HEK293 (cell line): ENCODE measurements around the gene HOXA4.
A peak's percentile ranks its signal among the peaks of the same experiment; 100 is the strongest.

ENCODE experiments used
- CTCF ChIA-PET: fragments of 350-600 bp; formaldehyde crosslinking; extraction: SDS; loops from one replicate; lab custom pipeline; 2021; ENCODE audit warnings: antibody characterized with exemption; lab: Yijun Ruan, JAX
- POLR2A ChIA-PET: fragments of 300-600 bp; formaldehyde crosslinking; extraction: SDS; loops from one replicate; lab custom pipeline; 2020; ENCODE audit warnings: antibody characterized with exemption, inconsistent platforms; lab: Yijun Ruan, JAX
- H3K27ac ChIP-seq: fragments of 200-500 bp; sonication (Bioruptor generic); 2 replicates; pipeline ENCODE4 v1.5.1; 2014; ENCODE audit warnings: low read depth, low read length, control low read depth, inconsistent platforms; ENCODE audit errors: extremely low read depth
- H3K36me3 ChIP-seq, 2 experiments: fragments of 200-500 bp in 1 of 2; sonication (Bioruptor generic) in 1 of 2; 1 replicate in 1 of 2; 2 replicates in 1 of 2; pipeline ENCODE4 v1.5.1; 2014 to 2017; ENCODE audit warnings: inconsistent platforms in 2 of 2, low read length in 2 of 2; ENCODE audit not compliant: control insufficient read depth in 2 of 2, insufficient read depth in 1 of 2
- H3K4me1 ChIP-seq: fragments of 200-500 bp; sonication (Bioruptor generic); 2 replicates; pipeline ENCODE4 v1.5.1; 2014; ENCODE audit warnings: mild to moderate bottlenecking, low read length, inconsistent platforms; ENCODE audit not compliant: control insufficient read depth, insufficient read depth
- H3K4me3 ChIP-seq: 2 replicates; pipeline ENCODE4 v1.5.1; 2011; ENCODE audit warnings: low read depth, mild to moderate bottlenecking, control low read depth, low read length, moderate library complexity
- H3K9me3 ChIP-seq: fragments of 200-500 bp; sonication (Bioruptor generic); 2 replicates; pipeline ENCODE4 v1.5.1; 2014; ENCODE audit warnings: low read depth, low read length, inconsistent platforms; ENCODE audit not compliant: control insufficient read depth, insufficient read depth
- BCL11A ChIP-seq: fragments of 450-650 bp; formaldehyde crosslinking; IDR thresholded peaks from 2 replicates; pipeline ENCODE4 v1.5.1; 2016; ENCODE audit warnings: low read depth, missing biosample characterization, missing genetic modification characterization
- EGR2 ChIP-seq: fragments of 450-650 bp; formaldehyde crosslinking; IDR thresholded peaks from 2 replicates; pipeline ENCODE4 v1.5.1; 2016; ENCODE audit warnings: low read depth, missing biosample characterization, missing genetic modification characterization
- GLI2 ChIP-seq: fragments of 450-650 bp; formaldehyde crosslinking; IDR thresholded peaks from 2 replicates; pipeline ENCODE4; 2017; ENCODE audit warnings: missing biosample characterization, missing genetic modification characterization, low read depth, borderline replicate concordance
- HOXC10 ChIP-seq: sonication (generic); formaldehyde crosslinking; IDR thresholded peaks from 2 replicates; pipeline ENCODE4 v1.8.1; 2023; ENCODE audit warnings: mild to moderate bottlenecking, missing genetic modification reagents
- IKZF3 ChIP-seq: fragments of 450-650 bp; IDR thresholded peaks from 2 replicates; pipeline ENCODE4 v1.5.0; 2018; ENCODE audit warnings: missing biosample characterization, mild to moderate bottlenecking, missing genetic modification characterization, moderate library complexity
- PATZ1 ChIP-seq: fragments of 450-650 bp; formaldehyde crosslinking; IDR thresholded peaks from 2 replicates; pipeline ENCODE4 v1.5.1; 2016; ENCODE audit warnings: missing biosample characterization, missing genetic modification characterization
- ZBTB10 ChIP-seq: fragments of 450-650 bp; formaldehyde crosslinking; IDR thresholded peaks from 2 replicates; pipeline ENCODE4 v1.5.1; 2016; ENCODE audit warnings: missing biosample characterization, missing genetic modification characterization
- ZBTB6 ChIP-seq: fragments of 450-650 bp; formaldehyde crosslinking; IDR thresholded peaks from 2 replicates; pipeline ENCODE4 v1.5.1; 2017; ENCODE audit warnings: missing biosample characterization, missing genetic modification characterization
- ZBTB7A ChIP-seq: fragments of 450-650 bp; formaldehyde crosslinking; IDR thresholded peaks from 2 replicates; pipeline ENCODE4 v1.5.1; 2016; ENCODE audit warnings: low read depth, missing biosample characterization, missing genetic modification characterization
- ZFHX2 ChIP-seq: fragments of 450-650 bp; formaldehyde crosslinking; conservative IDR thresholded peaks from 2 replicates; pipeline ENCODE4 v1.5.1; 2016; ENCODE audit warnings: missing biosample characterization, missing genetic modification characterization
- ZNF10 ChIP-seq: fragments of 450-650 bp; formaldehyde crosslinking; IDR thresholded peaks from 2 replicates; pipeline ENCODE4 v1.5.1; 2017; ENCODE audit warnings: missing biosample characterization, missing genetic modification characterization
- ZNF132 ChIP-seq: fragments of 450-650 bp; formaldehyde crosslinking; IDR thresholded peaks from 2 replicates; pipeline ENCODE4 v1.5.1; 2017; ENCODE audit warnings: missing biosample characterization, missing genetic modification characterization, borderline replicate concordance
- ZNF140 ChIP-seq: fragments of 450-650 bp; formaldehyde crosslinking; IDR thresholded peaks from 2 replicates; pipeline ENCODE4 v1.5.1; 2016; ENCODE audit warnings: missing biosample characterization, missing genetic modification characterization
- ZNF16 ChIP-seq: fragments of 450-650 bp; formaldehyde crosslinking; IDR thresholded peaks from 2 replicates; pipeline ENCODE4 v1.5.1; 2016; ENCODE audit warnings: low read depth, missing biosample characterization, missing genetic modification characterization
- ZNF274 ChIP-seq, 2 experiments: fragments of 200-500 bp in 1 of 2; fragments of 450-650 bp in 1 of 2; sonication (Bioruptor generic) in 1 of 2; formaldehyde crosslinking in 1 of 2; IDR thresholded peaks; 2 replicates each; pipeline versions ENCODE4 v1.5.1 to v1.6.1; 2014 to 2016; ENCODE audit warnings: borderline replicate concordance in 1 of 2, inconsistent platforms in 1 of 2, low read length in 1 of 2, missing biosample characterization in 1 of 2, missing genetic modification characterization in 1 of 2
- ZNF311 ChIP-seq: fragments of 450-650 bp; formaldehyde crosslinking; IDR thresholded peaks from 2 replicates; pipeline ENCODE4 v1.5.1; 2017; ENCODE audit warnings: missing biosample characterization, missing genetic modification characterization, borderline replicate concordance
- ZNF324 ChIP-seq: fragments of 450-650 bp; formaldehyde crosslinking; IDR thresholded peaks from 2 replicates; pipeline ENCODE4 v1.5.1; 2016; ENCODE audit warnings: missing biosample characterization, missing genetic modification characterization
- ZNF366 ChIP-seq: fragments of 450-650 bp; formaldehyde crosslinking; conservative IDR thresholded peaks from 2 replicates; pipeline ENCODE4 v1.5.1; 2016; ENCODE audit warnings: missing biosample characterization, missing genetic modification characterization
- ZNF416 ChIP-seq: fragments of 450-650 bp; formaldehyde crosslinking; IDR thresholded peaks from 2 replicates; pipeline ENCODE4 v1.5.1; 2016; ENCODE audit warnings: missing biosample characterization, missing genetic modification characterization
- ZNF473 ChIP-seq: fragments of 450-650 bp; formaldehyde crosslinking; IDR thresholded peaks from 2 replicates; pipeline ENCODE4 v1.5.1; 2017; ENCODE audit warnings: missing biosample characterization, missing genetic modification characterization
- ZNF501 ChIP-seq: fragments of 450-650 bp; formaldehyde crosslinking; IDR thresholded peaks from 2 replicates; pipeline ENCODE4 v1.5.1; 2016; ENCODE audit warnings: missing biosample characterization, missing genetic modification characterization
- ZNF521 ChIP-seq: fragments of 450-650 bp; formaldehyde crosslinking; IDR thresholded peaks from 2 replicates; pipeline ENCODE4 v1.5.1; 2017; ENCODE audit warnings: missing biosample characterization, mild to moderate bottlenecking, missing genetic modification characterization
- ZNF530 ChIP-seq: fragments of 450-650 bp; formaldehyde crosslinking; IDR thresholded peaks from 2 replicates; pipeline ENCODE4 v1.5.1; 2016; ENCODE audit warnings: low read depth, missing biosample characterization, missing genetic modification characterization
- ZNF658 ChIP-seq: fragments of 450-650 bp; formaldehyde crosslinking; IDR thresholded peaks from 2 replicates; pipeline ENCODE4; 2016; ENCODE audit warnings: missing biosample characterization, missing genetic modification characterization
- ZNF747 ChIP-seq: fragments of 450-650 bp; formaldehyde crosslinking; IDR thresholded peaks from 2 replicates; pipeline ENCODE4 v1.5.1; 2016; ENCODE audit warnings: missing biosample characterization, missing genetic modification characterization
- ZNF843 ChIP-seq: fragments of 450-650 bp; formaldehyde crosslinking; IDR thresholded peaks from 2 replicates; pipeline ENCODE4 v1.5.1; 2016; ENCODE audit warnings: missing biosample characterization, missing genetic modification characterization
- ZXDB ChIP-seq: fragments of 450-650 bp; formaldehyde crosslinking; IDR thresholded peaks from 2 replicates; pipeline ENCODE4 v1.5.1; 2016; ENCODE audit warnings: missing biosample characterization, missing genetic modification characterization

Gene HOXA4

GRCh38 chr7:27151341-27151930, 20.9 kb upstream of the HOXA4 start:
- Histone ChIP-seq H3K27ac (peak overlapping the region; percentile 99), H3K4me1 (peaks cover 11% of the 10 kb centered on the region), H3K9me3 (no peaks in the 10 kb centered on the region), H3K4me3 (peak overlapping the region; percentile 59), H3K36me3 (peaks cover 0 to 34% of the 10 kb centered on the region in 2 experiments; a peak in 2 of 3 replicates)
- ChIA-PET CTCF (interaction anchor here (0.5 to 4.3 kb wide), 9 partner anchors 11 to 1294 kb away, joined by 3 to 50 read pairs (median 4); partner anchors contain the start of gene HOXA4), POLR2A (interaction anchor here (0.6 to 5.6 kb wide), 10 partner anchors 11 to 776 kb away, joined by 3 to 42 read pairs (median 12); partner anchors contain the start of genes HOXA10, HOXA11 and HOXA9)
- TF ChIP-seq ZNF658 (tag by site-specific recombination) (no peak), IKZF3 (tag by site-specific recombination) (peak; percentile 37; the same call in 1 of the 2 replicates), EGR2 (tag by site-specific recombination) (peak; percentile 75; the same call in 1 of the 2 replicates), GLI2 (no peak), ZBTB7A (tag by site-specific recombination) (0 out of 2 replicates have a peak, but pooled peaks have one; percentile 21), HOXC10 (0 out of 2 replicates have a peak, but pooled peaks have one; percentile 2), ZNF324 (no peak), ZNF16 (tag by site-specific recombination) (no peak), ZFHX2 (peak; percentile 62), ZNF274 (IDR thresholded peaks at IDR 0.05; ENCODE audit: low read length) (no peak), ZNF274 (tag by site-specific recombination; IDR thresholded peaks at IDR 0.05; ENCODE audit: borderline replicate concordance) (no peak), ZNF747 (tag by site-specific recombination) (no peak)

GRCh38 chr7:27150568-27151340, 20.2 kb upstream of the HOXA4 start:
- H3K4me1 ChIP-seq, result peaks cover 11% of the 10 kb centered on the region
- peaks cover 0 to 41% of the 10 kb centered on the region in 2 experiments; a peak in 2 of 3 replicates for H3K36me3 ChIP-seq
- H3K4me3 ChIP-seq, result peak overlapping the region; percentile 59
- ChIA-PET POLR2A (interaction anchor here (0.6 to 5.6 kb wide), 11 partner anchors 11 to 775 kb away, joined by 3 to 42 read pairs (median 9); partner anchors contain the start of genes HOXA10, HOXA11, HOXA4 and HOXA9), CTCF (interaction anchor here (0.5 to 4.3 kb wide), 24 partner anchors 8 to 1304 kb away, joined by 3 to 50 read pairs (median 4); partner anchors contain the start of gene HOXA4)
- no peaks in the 10 kb centered on the region for H3K9me3 ChIP-seq
- peak overlapping the region; percentile 99 for H3K27ac ChIP-seq
- TF ChIP-seq BCL11A (tag by site-specific recombination), result peak; percentile 32; the same call in 1 of the 2 replicates
- peak; percentile 50; the same call in 1 of the 2 replicates for TF ChIP-seq ZBTB10 (tag by site-specific recombination)
- no peak for TF ChIP-seq ZNF416 (tag by site-specific recombination)
- no peak for TF ChIP-seq ZNF521 (tag by site-specific recombination)
- no peak for TF ChIP-seq ZNF140 (tag by site-specific recombination)
- no peak for TF ChIP-seq ZNF747 (tag by site-specific recombination)
- peak; percentile 63 for TF ChIP-seq PATZ1 (tag by site-specific recombination)
- TF ChIP-seq ZNF501 (tag by site-specific recombination), result peak; percentile 76
- no peak for TF ChIP-seq ZNF530 (tag by site-specific recombination)
- no peak for TF ChIP-seq ZNF132 (tag by site-specific recombination)
- TF ChIP-seq ZNF311 (tag by site-specific recombination), result no peak
- TF ChIP-seq ZNF843 (tag by site-specific recombination), result no peak
- TF ChIP-seq ZBTB6 (tag by site-specific recombination), result no peak
- no peak for TF ChIP-seq ZNF366
- TF ChIP-seq ZNF274 (IDR thresholded peaks at IDR 0.05; ENCODE audit: low read length), result no peak
- TF ChIP-seq ZNF274 (tag by site-specific recombination; IDR thresholded peaks at IDR 0.05; ENCODE audit: borderline replicate concordance), result no peak
- no peak for TF ChIP-seq ZNF473
- 0 out of 2 replicates have a peak, but pooled peaks have one; percentile 8 for TF ChIP-seq ZXDB (tag by site-specific recombination)
- no peak for TF ChIP-seq ZNF10 (tag by site-specific recombination)
- TF ChIP-seq ZNF324, result no peak
